ENCODE results near the gene APAF1.

APAF1 gene

DNA sequence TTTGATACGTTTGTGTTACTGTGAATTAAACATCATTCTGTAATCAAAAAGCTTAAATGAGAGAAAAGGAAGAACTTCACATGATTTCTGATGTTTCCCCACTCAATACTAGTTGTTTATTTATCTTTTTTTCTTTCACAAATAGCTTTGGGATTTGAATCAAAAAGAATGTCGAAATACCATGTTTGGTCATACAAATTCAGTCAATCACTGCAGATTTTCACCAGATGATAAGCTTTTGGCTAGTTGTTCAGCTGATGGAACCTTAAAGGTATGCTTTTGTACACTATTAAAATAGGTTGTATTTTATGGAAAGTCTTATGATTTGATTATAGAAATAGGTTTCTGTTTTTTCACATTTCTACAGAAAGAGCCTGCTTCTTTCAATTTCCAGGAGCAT lies 41.5 kb downstream of the APAF1 start:
- H3K4me1 ChIP-seq: no peaks in the 10 kb centered on the region
- DNase-seq: no peak
- no peaks in the 10 kb centered on the region for H3K9me3 ChIP-seq
- TF ChIP-seq, protein P1, sequence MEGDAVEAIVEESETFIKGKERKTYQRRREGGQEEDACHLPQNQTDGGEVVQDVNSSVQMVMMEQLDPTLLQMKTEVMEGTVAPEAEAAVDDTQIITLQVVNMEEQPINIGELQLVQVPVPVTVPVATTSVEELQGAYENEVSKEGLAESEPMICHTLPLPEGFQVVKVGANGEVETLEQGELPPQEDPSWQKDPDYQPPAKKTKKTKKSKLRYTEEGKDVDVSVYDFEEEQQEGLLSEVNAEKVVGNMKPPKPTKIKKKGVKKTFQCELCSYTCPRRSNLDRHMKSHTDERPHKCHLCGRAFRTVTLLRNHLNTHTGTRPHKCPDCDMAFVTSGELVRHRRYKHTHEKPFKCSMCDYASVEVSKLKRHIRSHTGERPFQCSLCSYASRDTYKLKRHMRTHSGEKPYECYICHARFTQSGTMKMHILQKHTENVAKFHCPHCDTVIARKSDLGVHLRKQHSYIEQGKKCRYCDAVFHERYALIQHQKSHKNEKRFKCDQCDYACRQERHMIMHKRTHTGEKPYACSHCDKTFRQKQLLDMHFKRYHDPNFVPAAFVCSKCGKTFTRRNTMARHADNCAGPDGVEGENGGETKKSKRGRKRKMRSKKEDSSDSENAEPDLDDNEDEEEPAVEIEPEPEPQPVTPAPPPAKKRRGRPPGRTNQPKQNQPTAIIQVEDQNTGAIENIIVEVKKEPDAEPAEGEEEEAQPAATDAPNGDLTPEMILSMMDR (IDR thresholded peaks at IDR 0.05): no peak
- intact Hi-C loops (cut with DNase I; ENCODE audit: low total_unique reads): no loop called here
- H3K4me3 ChIP-seq: no peak overlapping the region
- H3K27ac ChIP-seq: no peak overlapping the region
- no peaks in the 10 kb centered on the region for H3K27me3 ChIP-seq
- peaks cover 70 to 83% (median 73%) of the 10 kb centered on the region in 3 donors for H3K36me3 ChIP-seq

DNA sequence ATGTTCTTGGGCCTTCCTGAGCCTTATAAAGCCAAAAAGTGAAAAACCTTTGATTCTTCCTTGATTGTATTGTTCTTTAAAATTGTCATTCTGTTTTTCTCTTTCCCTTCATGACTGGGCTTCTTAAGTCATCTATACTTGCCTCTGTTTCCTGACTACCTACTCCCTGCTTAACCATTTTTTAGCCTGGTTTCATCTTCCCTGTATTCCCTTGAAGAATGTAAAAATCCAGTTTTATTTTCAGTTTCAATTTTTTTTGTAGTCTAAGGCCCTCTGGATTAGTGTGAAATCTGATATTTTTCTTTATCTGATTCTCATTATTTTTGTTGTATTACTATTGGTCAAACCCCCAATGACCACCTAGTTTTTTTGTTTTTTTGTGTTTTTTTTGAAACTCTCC lies 46.3 kb downstream of the APAF1 start:
- no peak overlapping the region for H3K4me3 ChIP-seq
- H3K27me3 ChIP-seq: no peaks in the 10 kb centered on the region
- H3K4me1 ChIP-seq: no peaks in the 10 kb centered on the region
- H3K9me3 ChIP-seq: no peaks in the 10 kb centered on the region
- no peak overlapping the region for H3K27ac ChIP-seq
- intact Hi-C loops (cut with DNase I; ENCODE audit: low total_unique reads): no loop called here
- H3K36me3 ChIP-seq: peaks cover 39 to 54% (median 50%) of the 10 kb centered on the region in 3 donors
- no peak for DNase-seq
- TF ChIP-seq, protein P1 (IDR thresholded peaks at IDR 0.05): no peak

DNA sequence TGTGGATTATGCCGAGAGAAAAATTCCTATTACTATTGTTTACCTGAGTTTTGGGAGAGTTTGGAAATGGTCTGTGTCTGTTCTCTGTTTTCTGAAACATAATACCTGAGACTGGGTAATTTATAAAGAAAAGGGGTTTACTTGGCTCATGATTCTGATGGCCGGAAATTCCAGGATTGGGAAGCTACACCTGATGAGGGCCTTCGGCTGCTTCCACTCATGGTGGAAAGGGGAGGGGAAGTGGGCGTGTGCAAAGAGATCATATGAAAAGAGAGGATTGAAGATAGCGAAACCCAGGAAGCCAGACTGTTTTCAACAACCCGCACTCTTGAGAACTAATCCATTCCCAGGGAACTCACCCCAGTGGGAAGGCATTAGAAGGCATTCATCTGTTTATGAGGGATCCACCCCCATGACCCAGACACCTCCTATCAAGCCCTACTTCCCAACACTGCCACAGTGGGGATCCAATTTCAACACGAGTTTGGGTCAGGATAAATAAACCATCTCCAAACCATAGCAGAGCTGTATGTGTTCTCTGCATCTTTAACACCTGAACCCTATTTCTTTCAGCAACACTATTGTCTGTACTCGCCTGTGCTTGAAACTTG lies 51.1 kb downstream of the APAF1 start:
- intact Hi-C loops (cut with DNase I; ENCODE audit: low total_unique reads): no loop called here
- Histone ChIP-seq H3K27ac (no peak overlapping the region), H3K9me3 (no peaks in the 10 kb centered on the region), H3K36me3 (peaks cover 8 to 19% (median 13%) of the 10 kb centered on the region in 3 donors), H3K4me1 (peaks cover 0 to 24% (median 12%) of the 10 kb centered on the region in 4 donors), H3K4me3 (no peak overlapping the region), H3K27me3 (no peaks in the 10 kb centered on the region)
- TF ChIP-seq, protein P1 (IDR thresholded peaks at IDR 0.05): no peak
- DNase-seq: no peak

DNA sequence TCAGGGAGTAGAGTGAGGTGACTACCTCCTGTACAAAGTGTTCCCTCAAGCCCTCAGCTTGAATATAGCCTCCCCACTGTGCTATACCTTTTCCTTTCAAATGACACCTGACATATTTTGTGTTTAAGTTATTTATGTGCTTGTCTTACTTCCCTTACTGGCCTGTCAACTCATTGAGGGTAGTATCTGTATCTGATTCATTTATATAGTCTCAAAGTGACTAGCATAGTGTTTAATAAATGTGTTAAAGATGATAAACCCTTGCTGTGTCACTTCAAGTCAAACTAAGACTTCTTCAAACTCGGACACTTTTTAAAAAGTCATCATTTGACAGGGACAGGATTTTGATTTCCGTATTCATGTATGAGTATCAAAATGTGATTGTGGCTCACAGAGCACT lies 52.1 kb downstream of the APAF1 start:
- Histone ChIP-seq H3K4me1 (peaks cover 0 to 32% (median 12%) of the 10 kb centered on the region in 4 donors), H3K27ac (no peak overlapping the region), H3K36me3 (peaks cover 8 to 13% (median 10%) of the 10 kb centered on the region in 3 donors), H3K27me3 (no peaks in the 10 kb centered on the region), H3K4me3 (no peak overlapping the region), H3K9me3 (no peaks in the 10 kb centered on the region)
- no peak for DNase-seq
- TF ChIP-seq, protein P1 (IDR thresholded peaks at IDR 0.05): no peak
- intact Hi-C loops (cut with DNase I; ENCODE audit: low total_unique reads): no loop called here

DNA sequence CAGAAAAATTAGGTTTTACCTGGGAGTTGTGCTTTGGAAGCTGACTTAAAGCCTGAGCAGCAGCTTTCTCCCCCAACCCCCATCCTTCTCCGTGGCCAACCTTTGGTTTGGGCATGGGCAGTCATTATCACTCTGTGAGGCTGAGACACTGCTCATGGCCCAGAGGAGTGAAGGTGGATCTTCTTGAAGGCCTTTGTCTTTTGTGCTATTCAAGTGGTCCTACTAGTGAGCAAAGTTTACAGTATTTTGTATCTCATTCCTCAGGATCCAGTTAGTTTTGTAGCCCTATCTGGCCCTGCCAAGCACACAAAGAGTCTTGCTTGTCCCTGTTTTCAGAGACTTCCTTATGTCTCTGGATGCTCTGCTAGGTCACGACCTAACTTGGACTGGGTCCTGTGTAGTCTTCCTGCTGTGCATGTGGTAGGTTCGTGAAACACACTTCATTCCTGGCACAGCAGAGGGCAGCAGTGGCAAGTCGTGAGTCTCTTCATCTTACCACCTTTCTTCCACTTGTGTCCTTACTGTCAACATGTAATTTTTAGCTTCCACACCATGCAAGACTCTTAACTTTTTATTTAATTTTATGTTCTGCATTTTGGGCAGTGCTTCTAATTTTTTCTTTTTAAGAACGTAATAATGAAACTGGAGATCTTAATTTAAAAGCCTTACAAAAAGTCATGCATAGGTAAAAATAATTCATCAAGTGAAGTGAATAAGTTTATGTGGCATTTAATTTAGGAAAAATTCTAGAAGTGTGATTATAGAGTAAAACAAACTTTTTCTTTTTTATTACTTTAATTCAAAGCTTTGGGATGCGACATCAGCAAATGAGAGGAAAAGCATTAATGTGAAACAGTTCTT lies 53.7 kb downstream of the APAF1 start:
- Histone ChIP-seq H3K4me3 (no peak overlapping the region), H3K36me3 (peaks cover 4 to 8% (median 5%) of the 10 kb centered on the region in 3 donors)

More for the DNA sequence above, 53.7 kb downstream of the APAF1 start:
- TF ChIP-seq, protein P1 (IDR thresholded peaks at IDR 0.05): peak; percentile 33 to 34
- Histone ChIP-seq H3K4me1 (peaks cover 0 to 32% (median 12%) of the 10 kb centered on the region in 4 donors), H3K27ac (peak overlapping the region; percentile 50 to 58), H3K9me3 (no peaks in the 10 kb centered on the region), H3K27me3 (no peaks in the 10 kb centered on the region)
- intact Hi-C loops (cut with DNase I; ENCODE audit: low total_unique reads): no loop called here
- peak in 1 of 2 donors; percentile 34 for DNase-seq
